H1 (cell line): ENCODE data around the gene NUP85. TPM values are rescaled to one million over a fixed set of nuclear protein-coding genes. Genes with fewer than 3 reads are reported as not detected.

Experiments
- CTCF ChIA-PET: fragments of 300-600 bp; sonication (Branson Sonifier 250); formaldehyde crosslinking; loops from one replicate; lab custom pipeline; 2021; ENCODE audit not compliant: partially characterized antibody; lab: Charles Lee
- POLR2A ChIA-PET: fragments of 300-600 bp; sonication (Branson Sonifier 250); formaldehyde crosslinking; loops from one replicate; lab custom pipeline; 2021; ENCODE audit warnings: inconsistent platforms; ENCODE audit not compliant: partially characterized antibody; lab: Charles Lee
- DNase-seq, 2 experiments: peaks; one replicate each; pipeline versions ENCODE4 v3.0.0 to v3.0.0-alpha.2; 2010 to 2022; ENCODE audit warnings: low spot score in 2 of 2, low read depth in 1 of 2, mixed read lengths in 1 of 2
- FAIRE-seq: peaks from 2 replicates; lab custom pipeline; 2011; peaks lifted over from hg19 to GRCh38; lab: Jason Lieb, UNC
- H2AFZ ChIP-seq: 2 replicates; pipeline ENCODE4 v1.8.1; 2012; ENCODE audit warnings: low read length, inconsistent platforms
- H2AK5ac ChIP-seq: 2 replicates; pipeline ENCODE4 v1.6.1; 2013; ENCODE audit warnings: low read depth, low read length
- H2BK120ac ChIP-seq: replicated peaks from 2 replicates; pipeline ENCODE3; 2013; ENCODE audit warnings: low read depth, low read length, inconsistent platforms
- H2BK12ac ChIP-seq: 2 replicates; pipeline ENCODE4 v1.6.1; 2013; ENCODE audit warnings: low read depth, low read length
- H2BK15ac ChIP-seq: 2 replicates; pipeline ENCODE4 v1.6.1; 2013; ENCODE audit warnings: low read length
- H2BK20ac ChIP-seq: 2 replicates; pipeline ENCODE4 v1.6.1; 2013; ENCODE audit warnings: low read length
- H2BK5ac ChIP-seq: 2 replicates; pipeline ENCODE4 v1.6.1; 2013; ENCODE audit warnings: low read depth, low read length
- H3K14ac ChIP-seq: 2 replicates; pipeline ENCODE4 v1.6.1; 2013; ENCODE audit warnings: inconsistent platforms; ENCODE audit not compliant: insufficient read length
- H3K18ac ChIP-seq: 2 replicates; pipeline ENCODE4 v1.6.1; 2013; ENCODE audit warnings: low read length; ENCODE audit errors: extremely low read depth
- H3K23ac ChIP-seq: 2 replicates; pipeline ENCODE4 v1.6.1; 2013; ENCODE audit warnings: inconsistent platforms; ENCODE audit not compliant: insufficient read length
- H3K23me2 ChIP-seq: 2 replicates; pipeline ENCODE4 v1.6.1; 2013; ENCODE audit warnings: low read depth, low read length
- H3K27ac ChIP-seq: 2 replicates; pipeline ENCODE4 v1.6.1; 2011; ENCODE audit warnings: low read depth, low read length, inconsistent platforms
- H3K27me3 ChIP-seq, 4 experiments: replicated peaks in 1 of 4; 1 replicate in 1 of 4; 2 replicates in 3 of 4; pipeline versions ENCODE4 v1.6.1 to v1.8.1; 2011 to 2013; ENCODE audit warnings: low read length in 3 of 4, mild to moderate bottlenecking in 3 of 4, inconsistent platforms in 2 of 4, mixed read lengths in 2 of 4, moderate library complexity in 1 of 4; ENCODE audit not compliant: control insufficient read depth in 3 of 4, insufficient read depth in 3 of 4; ENCODE audit errors: extremely low read depth in 1 of 4
- H3K36me3 ChIP-seq, 4 experiments: 2 replicates each; pipeline versions ENCODE4 v1.6.1 to v1.8.1; 2011 to 2013; ENCODE audit warnings: mild to moderate bottlenecking in 4 of 4, low read length in 3 of 4, moderate library complexity in 2 of 4, control low read depth in 1 of 4, inconsistent platforms in 1 of 4; ENCODE audit not compliant: insufficient read depth in 4 of 4, control insufficient read depth in 2 of 4
- H3K4ac ChIP-seq: replicated peaks from 2 replicates; pipeline ENCODE3; 2013; ENCODE audit warnings: low read length, low read depth, mixed read lengths, inconsistent platforms; ENCODE audit not compliant: insufficient read length
- H3K4me1 ChIP-seq, 4 experiments: replicated peaks in 1 of 4; 1 replicate in 1 of 4; 2 replicates in 3 of 4; pipeline versions ENCODE4 v1.6.1 to v1.8.1; 2011 to 2013; ENCODE audit warnings: low read length in 3 of 4, inconsistent platforms in 2 of 4, mixed read lengths in 1 of 4; ENCODE audit not compliant: insufficient read depth in 4 of 4, control insufficient read depth in 3 of 4
- H3K4me2 ChIP-seq, 2 experiments: 2 replicates each; pipeline versions ENCODE4 v1.6.1 to v1.8.1; 2011 to 2013; ENCODE audit warnings: low read depth in 2 of 2, low read length in 2 of 2, control low read depth in 1 of 2, inconsistent platforms in 1 of 2, mild to moderate bottlenecking in 1 of 2; ENCODE audit not compliant: insufficient read depth in 1 of 2
- H3K4me3 ChIP-seq, 4 experiments: fragments of 200-600, 300-600 bp in 1 of 4; sonication (generic), shearing (Covaris generic), sonication (Bioruptor Twin) in 1 of 4; 2 replicates each; pipeline versions ENCODE4 v1.5.1 to v1.8.1; 2011 to 2016; ENCODE audit warnings: low read length in 4 of 4, low read depth in 3 of 4, control low read depth in 2 of 4, inconsistent platforms in 2 of 4, mild to moderate bottlenecking in 2 of 4, mixed read lengths in 1 of 4, moderate library complexity in 1 of 4; ENCODE audit not compliant: insufficient read depth in 2 of 4; ENCODE audit errors: extremely low read depth in 1 of 4
- H3K56ac ChIP-seq: replicated peaks from 2 replicates; pipeline ENCODE3; 2013; ENCODE audit warnings: low read depth, mild to moderate bottlenecking, mixed read lengths, low read length, inconsistent platforms; ENCODE audit not compliant: insufficient read length
- H3K79me1 ChIP-seq: 2 replicates; pipeline ENCODE4 v1.6.1; 2013; ENCODE audit warnings: low read depth, low read length, control low read depth
- H3K79me2 ChIP-seq, 2 experiments: 2 replicates each; pipeline versions ENCODE4 v1.6.1 to v1.8.1; 2012 to 2013; ENCODE audit warnings: low read length in 2 of 2, mild to moderate bottlenecking in 2 of 2, inconsistent platforms in 1 of 2; ENCODE audit not compliant: insufficient read depth in 2 of 2, control insufficient read depth in 1 of 2
- H3K9ac ChIP-seq, 4 experiments: replicated peaks in 1 of 4; 1 replicate in 1 of 4; 2 replicates in 3 of 4; pipeline versions ENCODE4 v1.6.1 to v1.8.1; 2011 to 2013; ENCODE audit warnings: low read depth in 3 of 4, low read length in 3 of 4, control low read depth in 2 of 4, mild to moderate bottlenecking in 2 of 4, moderate library complexity in 2 of 4, inconsistent platforms in 1 of 4; ENCODE audit errors: extremely low read depth in 1 of 4
- H3K9me3 ChIP-seq, 2 experiments: 2 replicates each; pipeline versions ENCODE4 v1.6.1 to v1.8.1; 2012 to 2013; ENCODE audit warnings: mild to moderate bottlenecking in 2 of 2, moderate library complexity in 2 of 2, control low read depth in 1 of 2, inconsistent platforms in 1 of 2, low read depth in 1 of 2, low read length in 1 of 2, mixed read lengths in 1 of 2; ENCODE audit not compliant: insufficient read depth in 2 of 2
- H4K20me1 ChIP-seq, 2 experiments: replicated peaks in 1 of 2; 2 replicates each; pipeline versions ENCODE3 to v1.8.1; 2011 to 2013; ENCODE audit warnings: inconsistent platforms in 2 of 2, low read length in 2 of 2, mild to moderate bottlenecking in 1 of 2; ENCODE audit not compliant: insufficient read depth in 2 of 2, control insufficient read depth in 1 of 2
- H4K5ac ChIP-seq: 2 replicates; pipeline ENCODE4 v1.6.1; 2013; ENCODE audit warnings: low read length, low read depth, mixed read lengths, inconsistent platforms; ENCODE audit not compliant: insufficient read length
- H4K8ac ChIP-seq: 2 replicates; pipeline ENCODE4 v1.8.0; 2013; ENCODE audit warnings: mild to moderate bottlenecking, moderate library complexity, low read length, inconsistent platforms; ENCODE audit not compliant: insufficient read depth; ENCODE audit errors: extremely low read depth
- H4K91ac ChIP-seq: replicated peaks from 2 replicates; pipeline ENCODE3; 2013; ENCODE audit warnings: low read length, mixed read lengths, inconsistent platforms; ENCODE audit not compliant: insufficient read length
- CBX5 ChIP-seq: fragments of 300-800, 300-1000 bp; sonication (generic); IDR thresholded peaks from 2 replicates; pipeline ENCODE4 v1.7.1; 2016; ENCODE audit warnings: antibody characterized with exemption, low read length, low read depth
- CREB1 ChIP-seq: IDR thresholded peaks from 2 replicates; pipeline ENCODE4 v1.6.1; 2012; ENCODE audit warnings: inconsistent platforms
- E2F6 ChIP-seq: IDR thresholded peaks from 2 replicates; pipeline ENCODE4 v1.6.1; 2012; ENCODE audit warnings: inconsistent platforms
- FOSL1 ChIP-seq: IDR thresholded peaks from 2 replicates; pipeline ENCODE4 v1.6.1; 2011; ENCODE audit warnings: mild to moderate bottlenecking, low read depth, low read length, moderate library complexity; ENCODE audit not compliant: insufficient read depth
- KDM4A ChIP-seq: IDR thresholded peaks from one replicate; pipeline ENCODE4 v1.7.1; 2012; ENCODE audit warnings: low read depth, mild to moderate bottlenecking, moderate library complexity, low read length, inconsistent platforms; ENCODE audit not compliant: severe bottlenecking
- KDM5A ChIP-seq: fragments of 200-600 bp; IDR thresholded peaks from 2 replicates; pipeline ENCODE4 v1.7.1; 2012; ENCODE audit warnings: mild to moderate bottlenecking, low read length, inconsistent platforms, mixed read lengths
- TCF12 ChIP-seq: IDR thresholded peaks from 2 replicates; pipeline ENCODE4 v1.6.1; 2011; ENCODE audit warnings: low read depth, mild to moderate bottlenecking, low read length
- WGBS, 2 experiments: shearing (Covaris generic) in 1 of 2; methylation state at CpG; one replicate each; pipeline versions ENCODE4 v1.1.6 to v1.1.7; 2013 to 2015; ENCODE audit warnings: low lambda C conversion rate in 2 of 2, mixed read lengths in 2 of 2, inconsistent platforms in 1 of 2, low coverage in 1 of 2, missing lambda C conversion rate in 1 of 2; ENCODE audit not compliant: insufficient replicate concordance in 2 of 2, insufficient coverage in 1 of 2, insufficient read length in 1 of 2; ENCODE audit errors: extremely low coverage in 1 of 2, missing lambda C conversion rate in 1 of 2; 5-methylcytosine and 5-hydroxymethylcytosine counted together
- polyA plus RNA-seq, 7 experiments: library from polyadenylated mRNA; depleted of rRNA in 3 of 7; stranded (reverse) in 5 of 7; unstranded in 2 of 7; fragments of >200 nt in 5 of 7; fragments of 200-250 nt in 2 of 7; gene quantifications; 1 replicate in 5 of 7; 2 replicates in 1 of 7; 4 replicates in 1 of 7; pipeline versions ENCODE4 v1.2.1 to v1.2.3, GENCODE V29; 2011 to 2013; ENCODE audit warnings: missing spikeins in 2 of 7, mixed read lengths in 2 of 7
- total RNA-seq: library from RNA; stranded (reverse); fragmentation: NEBNext Ultra II Directional; extraction: Animal tissue kit (Norgen Biotek cat#: 25700); gene quantifications from 2 replicates; pipeline ENCODE4 v1.2.1, GENCODE V29; 2021

Gene NUP85
- total and polyA plus RNA-seq, 2 of the 8 experiments (the other 6 are each of a cell fraction or from before 2014, with no cell fraction given) = 98.5 to 154 TPM

- H3K4me1 ChIP-seq = peaks cover 0 to 3% (median 0%) of the 10 kb centered on the region in 4 experiments; a peak in 3 of 7 replicates
- no peak for DNase-seq
- H3K79me1 ChIP-seq = no peaks in the 10 kb centered on the region; the same call in 1 of the 2 replicates
- peaks cover 23 to 86% (median 47%) of the 10 kb centered on the region in 4 experiments for H3K36me3 ChIP-seq
- H4K20me1 ChIP-seq = peaks cover 16 to 22% of the 10 kb centered on the region in 2 experiments
- H3K4me2 ChIP-seq = no peak overlapping the region
- no peak overlapping the region for H3K9ac ChIP-seq
- POLR2A ChIA-PET = interaction anchor here (0.7 to 14.7 kb wide), 9 partner anchors 10 to 42 kb away, joined by 3 to 213 read pairs (median 6); partner anchors contain the start of gene JPT1
- H3K4me3 ChIP-seq = no peak overlapping the region
- no peak overlapping the region for H2AK5ac ChIP-seq
- no peak overlapping the region for H2BK15ac ChIP-seq
- no peak overlapping the region for H2BK12ac ChIP-seq
- no peak overlapping the region for H2AFZ ChIP-seq
- H3K23ac ChIP-seq = no peak overlapping the region
- no peak overlapping the region for H3K4ac ChIP-seq
- H3K56ac ChIP-seq = no peak overlapping the region
- H2BK5ac ChIP-seq = no peak overlapping the region
- H3K23me2 ChIP-seq = peaks cover 2% of the 10 kb centered on the region; the same call in 1 of the 2 replicates
- TF ChIP-seq CBX5 (no peak), CREB1 (no peak), KDM5A (no peak), KDM4A (no peak), TCF12 (no peak), FOSL1 (no peak), E2F6 (no peak)
- TF ChIP-seq, all 59 proteins: peak for 0
- Histone ChIP-seq H3K18ac (no peak overlapping the region), H4K8ac (no peak overlapping the region), H3K27ac (no peak overlapping the region), H2BK120ac (no peak overlapping the region), H4K91ac (no peak overlapping the region), H3K9me3 (no peaks in the 10 kb centered on the region), H3K27me3 (no peaks in the 10 kb centered on the region), H3K79me2 (peaks cover 25 to 90% of the 10 kb centered on the region in 2 experiments), H4K5ac (no peak overlapping the region), H3K14ac (no peak overlapping the region), H2BK20ac (no peak overlapping the region)
- FAIRE-seq = no peak
- 90% methylated on average over 5 of the region's 5 CpGs; no CpG with 5 or more reads in 1 of the 2 experiments for WGBS, 2 experiments
- CTCF ChIA-PET = interaction anchor here (0.6 to 2.4 kb wide), 10 partner anchors 10 to 222 kb away, joined by 3 to 5 read pairs (median 3); no protein-coding TSS in a partner anchor
Observed at GRCh38 chr17:75176625-75177024, 28.9 kb upstream of the NUP85 start.
